Suppressor macrophage treated with lipopolysaccharide for 1 hour (primary cell): ENCODE data around the gene WT1.
"Not testable (repeated sequence)": the region's sequence is repeated elsewhere in the genome, so short reads cannot be mapped to it uniquely, and the experiment has no call there.

ENCODE experiments used
- DNase-seq, 3 donors: peaks; one replicate each; pipeline ENCODE4 v3.0.0-alpha.2; 2020 to 2022

The WT1 gene

DNA sequence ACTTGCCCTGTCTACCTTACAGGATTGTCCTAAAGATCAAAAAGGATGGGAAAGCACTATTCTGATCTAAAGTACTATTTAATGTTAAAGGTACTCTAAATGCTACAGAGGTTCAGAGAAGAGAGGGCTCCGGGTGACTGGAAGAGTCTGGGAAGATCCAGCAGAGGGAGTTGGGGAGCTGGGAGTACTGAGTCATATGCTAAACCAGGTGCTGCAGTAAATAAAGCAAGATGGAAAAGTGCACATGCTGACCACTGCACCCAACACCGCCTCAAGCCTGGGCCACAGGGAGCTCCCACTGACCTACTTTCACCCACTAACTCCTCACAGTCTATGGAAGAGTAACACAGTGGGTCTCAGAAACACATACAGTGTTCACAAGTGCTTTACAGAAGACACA, 49.3 kb downstream of the WT1 start:
- peak; percentile 12 to 26 (median 22) for DNase-seq

DNA sequence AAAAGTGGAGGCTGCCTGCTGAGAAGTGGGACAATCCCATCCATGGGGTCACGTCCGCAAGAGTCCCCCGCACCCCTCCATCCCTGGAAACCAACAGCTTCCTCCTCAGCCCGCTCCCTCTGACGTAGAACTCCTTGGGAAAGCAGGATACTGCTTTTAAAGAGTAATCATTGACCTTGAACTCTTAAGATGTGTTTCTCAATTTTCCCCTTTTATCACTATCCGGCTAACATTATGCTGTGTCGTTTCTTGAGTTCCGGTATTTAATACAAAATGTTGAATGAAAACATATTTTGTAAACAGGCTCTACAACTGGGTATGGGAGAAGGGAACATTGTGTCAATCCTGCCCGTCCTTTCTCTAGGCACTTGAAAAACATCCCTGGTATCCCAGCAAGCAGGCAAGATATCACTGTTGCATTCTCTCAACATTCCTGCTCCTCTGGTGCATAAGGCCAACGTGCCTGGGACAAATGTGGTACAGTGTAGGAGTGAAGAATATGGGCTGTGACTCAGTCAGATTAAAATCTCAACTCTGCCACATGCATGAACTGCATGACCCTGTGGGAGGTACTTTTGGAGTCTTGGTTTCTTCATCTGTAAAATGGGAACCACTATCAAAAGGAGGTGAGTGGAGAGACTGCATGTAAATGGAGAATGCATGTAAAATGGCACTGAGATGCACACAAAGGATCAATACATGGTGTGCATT, 52.8 kb downstream of the WT1 start:
- DNase-seq: no peak

DNA sequence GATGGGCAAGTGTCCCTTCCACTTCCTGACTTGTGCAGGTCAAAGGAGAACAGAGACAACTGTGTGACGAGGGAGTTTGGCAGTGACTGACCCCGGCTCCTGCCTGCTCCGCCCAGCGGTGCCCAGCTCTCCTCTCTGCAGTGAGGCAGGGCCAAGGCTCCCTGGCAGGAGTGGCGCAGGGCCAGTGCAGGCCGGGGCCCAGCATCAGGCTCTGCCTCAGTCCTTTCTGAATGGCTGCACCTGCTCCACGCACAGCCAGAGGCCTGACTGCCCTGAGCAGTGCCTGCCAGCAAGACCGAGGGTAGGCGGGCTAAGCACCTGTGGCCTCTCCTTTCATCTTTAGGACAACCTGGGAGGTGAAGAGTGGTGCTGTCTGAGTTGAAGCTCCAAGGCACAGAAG, 54.2 kb downstream of the WT1 start:
- DNase-seq: no peak

DNA sequence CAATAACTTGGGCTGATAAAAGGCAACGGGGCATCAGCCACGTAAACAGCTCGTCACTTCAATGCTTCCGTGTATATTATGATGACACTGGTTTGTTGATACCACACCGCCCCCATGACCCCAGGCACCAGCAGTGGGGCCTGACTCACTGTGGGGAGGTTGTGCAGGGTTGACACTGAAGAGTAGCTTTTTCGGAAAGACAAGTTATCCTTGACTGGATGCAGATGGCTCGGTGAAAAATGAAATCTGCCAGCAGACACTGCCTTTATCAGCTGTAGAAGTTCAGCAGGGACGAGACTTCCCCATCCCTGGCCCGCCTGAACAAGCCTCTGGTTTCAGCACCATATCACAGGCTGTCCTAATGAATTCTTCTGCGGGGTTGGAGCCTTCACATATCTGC, 55.6 kb downstream of the WT1 start:
- no peak for DNase-seq

DNA sequence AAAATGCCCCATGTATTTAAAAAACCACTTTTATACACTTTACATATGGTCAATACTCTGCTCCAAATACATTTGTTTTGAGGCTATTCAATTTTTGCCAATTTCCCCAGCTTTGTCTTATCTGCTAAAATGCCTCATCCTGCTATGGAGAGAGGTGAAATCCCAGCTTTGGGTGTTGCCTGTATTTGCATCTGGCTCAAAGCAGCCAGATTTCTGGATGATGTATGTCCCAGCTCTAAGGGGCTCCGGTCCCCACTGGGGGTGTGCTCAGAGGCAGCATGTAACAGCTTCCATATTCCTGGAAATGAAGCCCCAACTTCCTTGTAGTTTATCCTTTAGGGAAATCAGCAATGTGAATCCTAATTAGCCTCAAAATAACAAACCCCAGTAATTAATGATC, 59.5 kb downstream of the WT1 start:
- no peak for DNase-seq

DNA sequence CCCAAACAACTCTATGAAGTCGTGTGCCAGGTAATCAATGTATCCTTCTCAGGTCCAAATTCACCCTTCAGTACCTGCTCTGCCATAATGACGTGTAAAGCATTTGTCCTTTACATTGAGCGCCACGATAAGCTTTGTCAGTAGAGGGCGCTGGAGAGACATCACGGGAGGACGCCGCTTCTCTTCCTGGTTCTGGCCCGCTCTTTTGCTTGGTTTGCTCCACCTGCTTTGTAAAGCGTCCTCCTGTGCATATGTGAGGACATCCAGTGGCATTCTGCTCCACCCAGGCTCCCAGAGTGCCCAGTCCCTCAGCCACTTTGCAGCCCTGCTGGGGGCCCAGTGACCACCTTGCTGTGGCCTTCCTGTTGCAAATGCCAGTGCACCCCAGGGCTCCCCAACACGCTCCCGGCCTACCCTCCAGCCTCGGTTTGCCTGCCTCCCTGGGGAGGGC, 61.1 kb downstream of the WT1 start:
- peak; percentile 62 to 74 (median 70) for DNase-seq

DNA sequence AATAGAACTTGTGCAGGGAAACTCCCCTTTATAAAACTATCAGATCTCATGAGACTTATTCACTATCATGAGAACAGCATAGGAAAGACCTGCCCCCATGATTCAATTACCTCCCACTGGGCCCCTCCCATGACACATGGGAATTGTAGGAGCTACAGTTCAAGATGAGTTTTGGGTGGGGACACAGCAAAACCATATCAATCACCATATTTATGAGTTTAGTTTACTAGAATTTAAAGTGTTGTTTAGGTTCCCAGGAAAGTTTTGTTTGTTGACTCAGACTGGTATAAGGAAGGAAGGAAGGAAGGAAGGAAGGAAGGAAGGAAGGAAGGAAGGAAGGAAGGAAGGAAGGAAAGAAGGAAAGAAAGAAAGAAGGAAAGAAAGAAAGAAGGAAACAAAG, 65.4 kb downstream of the WT1 start:
- DNase-seq: not testable (repeated sequence)

DNA sequence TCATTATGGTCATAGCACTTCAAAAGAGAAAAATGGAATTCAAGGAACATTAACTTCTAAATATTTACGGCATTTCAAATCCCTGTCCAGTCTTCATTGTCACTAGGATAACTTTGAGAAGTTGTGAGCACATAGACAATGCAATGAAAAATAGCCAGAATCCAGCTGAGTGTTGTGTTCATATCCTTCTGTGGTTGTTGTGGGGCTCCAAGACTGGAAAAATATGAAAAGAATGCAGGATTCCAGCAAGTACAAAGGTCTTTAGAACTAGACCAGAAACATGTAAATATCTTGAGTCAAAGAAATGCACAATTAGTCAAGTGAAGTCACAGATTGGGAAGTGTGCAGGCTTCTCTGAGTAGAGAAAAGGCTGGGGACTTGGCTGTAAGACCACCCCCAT, 68.7 kb downstream of the WT1 start:
- DNase-seq: no peak

DNA sequence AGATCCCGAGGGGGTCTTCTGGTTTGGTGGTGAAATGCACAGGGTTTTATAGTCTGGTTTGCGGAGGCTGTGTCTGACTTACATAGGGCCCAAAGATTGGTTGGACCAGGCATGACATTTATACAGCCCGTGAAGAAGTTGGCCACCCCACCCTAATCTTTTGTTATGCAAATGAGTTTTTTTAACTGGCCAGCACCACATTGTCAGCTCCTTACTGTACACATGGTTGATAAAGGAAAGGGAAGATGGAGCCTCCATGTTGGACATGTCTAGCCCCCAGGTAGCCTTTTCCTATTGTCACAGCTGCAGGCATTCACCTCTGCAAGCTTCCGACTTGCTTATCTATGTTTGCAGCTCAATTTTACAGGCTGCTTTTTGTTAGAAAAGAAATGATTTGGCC, 70.1 kb downstream of the WT1 start:
- no peak for DNase-seq

DNA sequence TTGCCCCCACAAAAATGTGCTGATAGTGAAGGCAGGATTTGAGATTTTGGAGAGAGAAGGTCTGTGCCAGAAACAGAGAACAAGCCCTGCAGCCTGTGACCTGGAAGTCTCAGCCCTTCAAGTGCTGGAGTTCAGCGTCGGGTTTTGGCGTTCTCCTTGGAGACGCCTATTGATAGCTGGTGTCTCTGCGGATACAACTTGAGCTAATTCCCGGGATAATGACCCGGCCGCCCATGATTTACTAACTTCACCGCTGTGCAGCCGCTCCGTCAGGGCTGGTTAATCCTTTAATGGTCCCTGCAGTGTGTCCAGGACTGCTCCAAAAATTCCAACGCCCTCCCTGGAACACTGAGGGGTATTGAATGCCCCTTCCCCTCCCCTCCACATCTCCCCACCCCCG, 76.6 kb downstream of the WT1 start:
- DNase-seq: no peak

DNA sequence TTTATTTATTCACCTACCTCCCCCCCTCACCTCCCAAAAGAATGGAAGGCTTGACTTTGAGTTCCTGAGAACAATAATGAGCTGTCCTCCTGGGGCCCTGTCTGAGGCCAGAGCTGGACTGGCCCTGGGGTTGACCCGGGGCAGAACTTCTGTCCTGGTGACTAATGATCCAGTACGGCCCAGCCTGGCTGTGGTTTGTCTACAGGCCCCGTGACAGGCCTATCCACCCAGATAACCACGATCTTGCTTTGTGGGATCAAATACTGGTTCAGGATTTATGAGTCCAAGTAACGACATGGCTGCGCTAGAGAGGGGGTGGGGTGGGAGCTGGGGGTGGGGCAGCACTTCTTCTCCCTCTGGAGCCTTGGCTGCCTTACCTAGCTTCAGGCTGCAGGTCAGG, 81.5 kb downstream of the WT1 start:
- DNase-seq: no peak

DNA sequence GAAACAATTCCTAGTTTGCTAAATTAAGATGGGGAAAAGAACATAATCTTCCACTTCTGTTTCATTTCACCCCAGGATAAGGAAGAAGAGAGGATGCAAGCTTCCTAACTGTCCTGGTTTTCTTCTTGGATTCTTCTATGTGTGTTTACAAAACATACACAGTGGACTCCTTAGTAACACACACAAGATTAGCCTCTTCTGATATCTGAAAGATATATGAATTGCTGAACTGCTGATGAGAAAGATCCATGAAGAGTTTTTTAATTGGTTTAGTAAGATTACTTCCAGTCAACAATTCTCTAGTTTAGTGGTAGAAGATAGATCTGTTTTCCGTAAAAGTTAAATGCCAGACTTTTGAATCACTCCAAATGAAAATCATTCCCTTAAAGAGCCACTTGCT, 86.8 kb downstream of the WT1 start:
- no peak for DNase-seq

DNA sequence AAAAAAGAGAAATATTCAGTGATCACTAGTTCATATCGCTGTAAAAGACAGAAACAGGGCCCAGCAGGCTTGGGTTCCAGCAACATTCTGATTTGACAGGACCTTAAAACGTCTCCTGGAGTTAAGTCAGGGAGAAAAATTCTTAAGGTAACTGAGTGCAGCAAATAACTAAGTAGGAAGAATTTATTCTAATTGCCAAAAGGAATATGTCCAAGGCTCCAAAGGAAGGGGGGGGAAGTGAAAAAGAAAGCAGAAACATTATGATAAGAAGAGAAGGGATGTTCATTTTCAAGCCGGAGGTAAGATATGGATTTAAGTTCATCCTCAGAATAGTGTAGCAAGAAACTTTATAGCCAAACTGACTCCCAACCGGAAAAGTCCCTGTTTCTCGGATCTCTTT, 90.4 kb downstream of the WT1 start:
- DNase-seq: no peak

DNA sequence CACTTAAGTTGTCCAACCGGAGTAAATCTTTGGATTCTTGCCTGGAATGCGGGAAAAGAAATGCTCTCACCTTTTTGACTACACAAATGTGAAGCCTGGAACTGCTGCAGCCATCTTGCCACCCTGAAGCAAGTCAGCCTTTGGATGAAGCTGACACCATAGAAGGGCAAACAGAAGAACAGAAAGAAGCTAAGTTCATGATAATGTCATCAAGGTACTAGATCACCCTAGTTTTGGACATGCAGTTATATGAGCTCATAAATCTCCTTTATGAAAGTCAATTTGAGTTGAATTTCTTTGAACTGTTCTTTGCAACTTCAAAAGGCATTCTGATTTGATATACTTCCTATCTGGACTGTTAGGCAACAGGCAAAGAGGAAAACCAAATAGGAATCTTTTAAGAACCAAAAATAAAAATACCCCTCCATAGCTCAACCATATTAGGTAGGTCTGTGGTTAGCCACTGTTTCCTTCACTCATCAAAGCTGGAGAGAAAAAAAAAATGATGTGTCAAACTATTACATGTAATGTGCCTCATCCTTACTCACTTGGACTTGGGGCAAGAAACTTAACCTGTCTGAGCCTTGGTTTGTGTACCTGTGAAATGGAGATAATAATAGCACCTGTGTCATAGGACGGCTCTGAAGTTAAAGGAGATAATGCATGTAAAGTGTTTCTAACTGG, 91.9 kb downstream of the WT1 start:
- no peak for DNase-seq

DNA sequence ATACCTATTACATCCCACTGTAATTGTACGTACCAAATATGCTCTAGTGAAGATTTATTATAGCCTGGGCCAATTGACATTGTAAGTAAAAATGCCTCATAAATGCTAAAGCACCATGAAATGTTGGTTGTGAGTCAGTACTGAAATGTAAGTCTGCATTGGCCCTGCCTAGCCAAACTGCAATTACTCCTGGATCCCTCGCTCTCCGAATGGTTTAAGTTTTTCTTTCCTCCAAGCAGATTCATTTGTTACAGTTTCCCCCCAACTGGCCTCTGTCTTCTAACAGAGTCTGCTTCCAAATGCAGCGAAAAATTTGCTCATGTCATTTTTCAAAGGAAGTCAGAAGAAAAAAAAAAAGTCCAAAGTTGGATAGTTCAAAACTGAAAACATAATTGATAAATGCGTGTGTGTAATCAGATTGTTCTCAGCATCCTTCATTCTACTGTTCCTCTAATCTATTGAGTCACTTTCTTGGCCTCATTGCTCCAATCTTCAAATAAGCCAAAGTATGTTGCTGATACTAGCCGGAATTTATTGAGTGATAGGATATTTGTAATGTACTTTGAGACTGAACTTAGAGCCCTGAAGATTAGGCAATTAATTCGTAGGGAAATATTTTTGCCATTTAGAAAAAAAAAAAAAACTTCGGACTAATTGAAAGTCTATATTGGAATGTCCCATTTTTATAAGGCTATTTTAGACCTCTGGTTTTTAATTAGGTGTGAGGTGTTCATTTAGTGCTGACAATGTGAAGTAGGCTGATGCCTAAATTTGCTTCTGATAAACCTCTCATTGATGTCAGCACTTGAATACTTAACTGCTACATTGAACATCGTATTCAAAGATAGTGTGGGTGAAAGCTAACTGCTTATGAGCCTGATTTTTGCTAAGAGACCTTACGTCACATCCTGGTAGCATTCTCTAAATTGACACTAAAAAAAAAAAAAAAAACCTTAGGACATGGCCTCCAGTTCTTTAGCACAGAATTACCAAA, 93.4 kb downstream of the WT1 start:
- no peak for DNase-seq

DNA sequence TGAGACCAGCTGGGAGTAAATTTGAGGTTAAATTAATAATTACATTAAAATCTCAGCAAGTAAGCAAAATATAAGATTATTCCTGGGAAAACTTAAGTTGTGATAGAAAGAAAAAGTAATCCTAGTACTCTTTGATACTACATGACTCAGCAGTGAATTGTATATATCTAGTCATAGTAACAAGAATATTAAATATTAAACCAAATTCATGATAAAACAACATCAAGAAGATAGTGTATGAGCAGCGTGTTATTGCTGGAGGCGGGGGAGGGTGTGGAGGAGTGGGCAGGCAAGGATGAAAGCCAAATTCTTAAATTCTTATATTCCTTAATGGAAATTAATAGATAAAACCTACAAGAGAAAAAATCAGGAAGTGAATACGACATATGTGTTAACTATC, 95.2 kb downstream of the WT1 start:
- DNase-seq: no peak
